ENCODE results near the gene OMG. TPM values are rescaled to one million over a fixed set of nuclear protein-coding genes. Genes with fewer than 3 reads are reported as not detected.

OMG gene
- 351 and 425 TPM in 2 replicates for polyA plus RNA-seq

GRCh38 chr17:31297090-31297489, at the start of gene OMG:
Gene OMG, minus strand, starts transcription at chr17:31297239. Its CDS starts 908 bp downstream, at chr17:31296331.

GRCh38 chr17:31321481-31321880, 24.4 kb upstream of the OMG start, which contains the start of gene EVI2A:
Gene EVI2A, minus strand, starts transcription at chr17:31321622. Its CDS starts 2,609 bp downstream, at chr17:31319013.

GRCh38 chr17:31313982-31314781, 17.1 kb upstream of the OMG start, which contains the start of gene EVI2B:
Gene EVI2B, minus strand, starts transcription at chr17:31314054. Its CDS starts 8,445 bp downstream, at chr17:31305609.

Other genes starting within 250 kb of the OMG start
- 15.2 and 24.8 TPM in 2 replicates for gene NF1, start 202.3 kb downstream of the OMG start, polyA plus RNA-seq
- not detected in 2 replicates for gene EVI2B, start 16.8 kb upstream of the OMG start, polyA plus RNA-seq
- gene EVI2A, start 24.4 kb upstream of the OMG start, polyA plus RNA-seq: 4.7 and 5.7 TPM in 2 replicates
- gene RAB11FIP4, start 94.4 kb upstream of the OMG start, polyA plus RNA-seq: 5.3 and 6.0 TPM in 2 replicates

All from Purkinje cell (primary cell).